Right lobe of liver (tissue), 4 donors: ENCODE results near the gene PTPRCAP.

Experiments
- CTCF ChIP-seq, 4 donors: fragments of 200-600 bp in 3 of 4; fragments of 450-650 bp in 1 of 4; IDR thresholded peaks; one replicate each; pipeline versions ENCODE4 v1.5.1 to v1.8.0; 2016 to 2022; ENCODE audit warnings: antibody characterized with exemption in 4 of 4, mild to moderate bottlenecking in 2 of 4
- POLR2A ChIP-seq: fragments of 450-650 bp; IDR thresholded peaks from one replicate; pipeline ENCODE4 v1.6.1; 2017; ENCODE audit warnings: antibody characterized with exemption, mild to moderate bottlenecking
- donor health status: DM: no; HTN: no; CAD: no.
- donor health status: DM: no; HTN: no; CAD: no.
- donor health status: DM: no; HTN: yes; CAD: no.

- TF ChIP-seq POLR2A: no peak
- TF ChIP-seq CTCF (IDR thresholded peaks at IDR 0.05): no peak
Measured at GRCh38 chr11:67416416-67417335, 20.8 kb downstream of the PTPRCAP start.
